ENCODE data around the gene LRMDA.

Gene LRMDA

DNA sequence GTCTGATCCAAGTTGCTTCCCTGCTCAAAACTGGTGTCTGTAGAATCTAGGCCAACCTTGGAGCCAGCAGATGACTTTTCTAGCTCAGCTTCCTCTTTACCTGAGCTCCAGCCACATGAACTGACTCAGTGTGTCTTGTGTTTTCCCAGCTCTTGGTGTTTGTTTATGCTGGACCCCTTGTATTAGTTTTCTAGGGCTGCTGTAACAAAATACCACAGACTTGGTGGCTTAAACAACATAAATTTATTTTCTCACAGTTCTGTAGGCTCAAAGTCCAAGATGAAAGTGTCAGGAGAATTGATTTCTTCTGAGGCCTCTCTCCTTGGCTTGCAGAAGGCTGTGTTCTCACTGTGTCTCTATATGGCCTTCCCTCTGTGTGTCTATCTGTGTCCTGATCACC lies 45.1 kb downstream of the LRMDA start:
- no peak overlapping the region for H3K4me3 ChIP-seq (ENCODE audit: low read depth, low read length)
- no peak for TF ChIP-seq CTCF (IDR thresholded peaks at IDR 0.05; ENCODE audit: borderline replicate concordance, insufficient read depth, low read depth, low read length)

GRCh38 chr10:75476985-75477384 lies 45.6 kb downstream of the LRMDA start:
- no peak for TF ChIP-seq CTCF (IDR thresholded peaks at IDR 0.05; ENCODE audit: borderline replicate concordance, insufficient read depth, low read depth, low read length)
- no peak overlapping the region for H3K4me3 ChIP-seq (ENCODE audit: low read depth, low read length)

- TF ChIP-seq CTCF (IDR thresholded peaks at IDR 0.05; ENCODE audit: borderline replicate concordance, insufficient read depth, low read depth, low read length): no peak
- no peak overlapping the region for H3K4me3 ChIP-seq (ENCODE audit: low read depth, low read length)
Measured at GRCh38 chr10:75477680-75478079, 46.3 kb downstream of the LRMDA start.

DNA sequence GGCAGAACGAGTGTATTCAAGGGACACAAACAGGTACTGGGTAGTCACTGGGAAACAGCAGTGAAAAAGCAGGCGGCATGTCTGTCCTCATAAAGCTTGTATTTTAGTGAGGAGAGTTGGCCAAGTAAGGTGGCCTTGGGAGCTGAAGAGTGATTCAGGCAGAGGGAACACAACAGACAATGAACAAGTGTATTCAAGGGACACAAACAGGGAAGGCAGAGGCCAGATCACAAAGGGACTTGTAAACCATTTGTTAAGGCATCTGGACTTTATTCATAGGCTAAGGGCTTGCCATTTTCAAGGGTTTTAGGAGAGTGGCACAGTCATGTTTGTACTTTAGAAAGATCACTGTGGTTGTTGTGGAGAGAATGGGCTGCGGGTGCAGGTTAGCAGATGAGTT lies 49.0 kb downstream of the LRMDA start:
- TF ChIP-seq CTCF (IDR thresholded peaks at IDR 0.05; ENCODE audit: borderline replicate concordance, insufficient read depth, low read depth, low read length): no peak
- H3K4me3 ChIP-seq (ENCODE audit: low read depth, low read length): no peak overlapping the region

DNA sequence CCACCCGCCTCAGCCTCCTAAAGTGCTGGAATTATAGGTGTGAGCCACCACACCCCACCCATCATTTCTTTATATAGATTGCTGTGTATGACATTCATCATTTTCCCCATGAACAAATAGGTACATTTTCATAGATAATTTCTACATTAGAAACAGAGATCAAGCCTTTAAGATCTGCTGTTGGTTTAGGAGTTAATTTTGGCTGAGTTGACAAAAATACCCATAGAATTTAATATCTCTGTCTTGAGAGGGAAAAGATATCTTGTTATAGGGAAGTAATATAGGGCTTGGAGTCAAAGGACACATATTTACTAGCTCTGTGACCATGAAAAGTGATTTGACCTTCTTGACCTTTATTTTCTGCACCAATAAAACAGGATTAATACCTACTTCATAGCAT lies 51.8 kb downstream of the LRMDA start:
- no peak for TF ChIP-seq CTCF (IDR thresholded peaks at IDR 0.05; ENCODE audit: borderline replicate concordance, insufficient read depth, low read depth, low read length)
- no peak overlapping the region for H3K4me3 ChIP-seq (ENCODE audit: low read depth, low read length)

DNA sequence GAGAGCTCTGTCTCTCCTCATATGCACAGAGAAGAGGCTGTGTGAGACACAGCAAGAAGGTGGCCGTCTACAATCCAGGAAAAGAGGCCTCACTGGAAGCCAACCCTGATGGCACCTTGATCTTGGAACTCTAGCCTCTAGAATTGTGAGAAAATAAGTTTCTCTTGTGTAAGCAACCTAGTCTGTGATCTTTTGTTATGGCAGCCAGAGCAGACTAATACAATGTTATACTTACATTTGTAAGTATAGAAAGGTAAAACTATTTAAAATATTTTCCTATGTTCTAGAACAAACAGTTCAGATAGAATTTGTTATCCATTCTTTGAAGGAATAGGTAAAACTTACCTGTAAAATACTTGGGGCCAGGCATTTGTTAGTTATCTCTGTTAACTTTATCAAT lies 53.3 kb downstream of the LRMDA start:
- no peak for TF ChIP-seq CTCF (IDR thresholded peaks at IDR 0.05; ENCODE audit: borderline replicate concordance, insufficient read depth, low read depth, low read length)
- H3K4me3 ChIP-seq (ENCODE audit: low read depth, low read length): no peak overlapping the region

GRCh38 chr10:75486591-75486990 lies 55.2 kb downstream of the LRMDA start:
- no peak for TF ChIP-seq CTCF (IDR thresholded peaks at IDR 0.05; ENCODE audit: borderline replicate concordance, insufficient read depth, low read depth, low read length)
- H3K4me3 ChIP-seq (ENCODE audit: low read depth, low read length): no peak overlapping the region
